CD4-positive, alpha-beta T cell treated with Interleukin-17A for 4 hours (primary cell): ENCODE results near the gene EVI2A.
"Not testable (repeated sequence)": the region's sequence is repeated elsewhere in the genome, so short reads cannot be mapped to it uniquely, and the experiment has no call there.

ENCODE experiments used
- DNase-seq: peaks from one replicate; pipeline ENCODE4 v3.0.0-alpha.2; 2020; ENCODE audit warnings: mixed read lengths

The EVI2A gene

GRCh38 chr17:31311526-31311925, 9.9 kb downstream of the EVI2A start:
- no peak for DNase-seq

GRCh38 chr17:31310886-31311285, 10.5 kb downstream of the EVI2A start:
- DNase-seq: peak; percentile 41

GRCh38 chr17:31310260-31310659, 11.2 kb downstream of the EVI2A start:
- peak; percentile 77 for DNase-seq

- no peak for DNase-seq
Measured at GRCh38 chr17:31309556-31309955, 11.9 kb downstream of the EVI2A start.

- no peak for DNase-seq
Measured at GRCh38 chr17:31308372-31309334, 12.8 kb downstream of the EVI2A start.

GRCh38 chr17:31307640-31308039, 13.8 kb downstream of the EVI2A start:
- DNase-seq: no peak

- DNase-seq: no peak
Measured at GRCh38 chr17:31299624-31300023, 21.8 kb downstream of the EVI2A start.

- no peak for DNase-seq
Measured at GRCh38 chr17:31297090-31297489, 24.3 kb downstream of the EVI2A start, which contains the start of gene OMG. TSS of gene OMG (minus strand) at chr17:31297239. CDS start at chr17:31296331, 908 bp downstream.

- DNase-seq: no peak
Measured at GRCh38 chr17:31296142-31296541, 25.3 kb downstream of the EVI2A start.

GRCh38 chr17:31295489-31295871, 25.9 kb downstream of the EVI2A start:
- no peak for DNase-seq

GRCh38 chr17:31294820-31295488, 26.5 kb downstream of the EVI2A start:
- no peak for DNase-seq

- DNase-seq: no peak
Measured at GRCh38 chr17:31294231-31294630, 27.2 kb downstream of the EVI2A start.

GRCh38 chr17:31293581-31293980, 27.8 kb downstream of the EVI2A start:
- DNase-seq: no peak

GRCh38 chr17:31291820-31292219, 29.6 kb downstream of the EVI2A start:
- DNase-seq: no peak

GRCh38 chr17:31289790-31290189, 31.6 kb downstream of the EVI2A start:
- DNase-seq: no peak

GRCh38 chr17:31287932-31288331, 33.5 kb downstream of the EVI2A start:
- DNase-seq: not testable (repeated sequence)

GRCh38 chr17:31286587-31286986, 34.8 kb downstream of the EVI2A start:
- DNase-seq: no peak

- no peak for DNase-seq
Measured at GRCh38 chr17:31283841-31284240, 37.6 kb downstream of the EVI2A start.

- no peak for DNase-seq
Measured at GRCh38 chr17:31281061-31281460, 40.4 kb downstream of the EVI2A start.

GRCh38 chr17:31279401-31279800, 42.0 kb downstream of the EVI2A start:
- DNase-seq: no peak

GRCh38 chr17:31275116-31275515, 46.3 kb downstream of the EVI2A start:
- no peak for DNase-seq

GRCh38 chr17:31274252-31274651, 47.2 kb downstream of the EVI2A start:
- DNase-seq: no peak

- DNase-seq: no peak
Measured at GRCh38 chr17:31273516-31273915, 47.9 kb downstream of the EVI2A start.

GRCh38 chr17:31272803-31273202, 48.6 kb downstream of the EVI2A start:
- DNase-seq: no peak
